ENCODE measurements around the gene SLC13A3. TPM values are rescaled to one million over a fixed set of nuclear protein-coding genes. Genes with fewer than 3 reads are reported as not detected.

The SLC13A3 gene
- total RNA-seq, 1 experiment from 2014 or later, result 17.5 TPM

GRCh38 chr20:46674253-46675083, 23.2 kb upstream of the SLC13A3 start:
- H3K23me2 ChIP-seq (ENCODE audit: insufficient read length, low read depth, low read length, poor library complexity, severe bottlenecking), result no peaks in the 10 kb centered on the region
- no peak overlapping the region for H3K27ac ChIP-seq (ENCODE audit: insufficient read length, low read depth, low read length)
- H2AK5ac ChIP-seq (ENCODE audit: insufficient read length, low read length), result no peak overlapping the region
- no peak overlapping the region for H4K5ac ChIP-seq (ENCODE audit: insufficient read length, low read depth, low read length)
- no peak overlapping the region for H4K91ac ChIP-seq (ENCODE audit: insufficient read length, low read depth, low read length)
- peaks cover 16 to 50% (median 41%) of the 10 kb centered on the region in 3 experiments for H3K36me3 Mint-ChIP-seq (ENCODE audit: insufficient read depth in 1 of 3, low read depth in 3 of 3)
- H3K23ac ChIP-seq (ENCODE audit: insufficient read length, low read depth, low read length), result no peak overlapping the region
- no peak overlapping the region for H3K9ac ChIP-seq (ENCODE audit: extremely low read depth, insufficient read length, low read length)
- no peak overlapping the region for H4K8ac ChIP-seq (replicated peaks; ENCODE audit: insufficient read length, low read depth, low read length)
- H2BK12ac ChIP-seq (ENCODE audit: insufficient read length, low read depth, low read length), result no peak overlapping the region
- peak overlapping the region in 1 of 2 experiments; percentile 62; a peak in 2 of 5 replicates for H3K4me3 Mint-ChIP-seq
- H3K27me3 Mint-ChIP-seq (ENCODE audit: low read depth), result peaks cover 1% of the 10 kb centered on the region; the same call in 1 of the 2 replicates
- H3K4me1 ChIP-seq (ENCODE audit: insufficient read depth, low read length), result no peaks in the 10 kb centered on the region; the same call in 1 of the 2 replicates
- no peak overlapping the region for H2BK15ac ChIP-seq (ENCODE audit: low read depth, low read length)
- peaks cover 2% of the 10 kb centered on the region for H4K20me1 ChIP-seq (ENCODE audit: control insufficient read depth, insufficient read depth, insufficient read length)
- H2BK120ac ChIP-seq (ENCODE audit: low read depth, low read length, poor library complexity, severe bottlenecking), result no peak overlapping the region
- H3K27me3 ChIP-seq (ENCODE audit: insufficient read depth, low read length), result no peaks in the 10 kb centered on the region
- peak overlapping the region; percentile 0; the same call in 1 of the 2 replicates for H3K14ac ChIP-seq (ENCODE audit: insufficient read depth, low read length)
- no peak for DNase-seq
- no peak overlapping the region for H3T11ph ChIP-seq (ENCODE audit: low read length)
- TF ChIP-seq, protein P1, sequence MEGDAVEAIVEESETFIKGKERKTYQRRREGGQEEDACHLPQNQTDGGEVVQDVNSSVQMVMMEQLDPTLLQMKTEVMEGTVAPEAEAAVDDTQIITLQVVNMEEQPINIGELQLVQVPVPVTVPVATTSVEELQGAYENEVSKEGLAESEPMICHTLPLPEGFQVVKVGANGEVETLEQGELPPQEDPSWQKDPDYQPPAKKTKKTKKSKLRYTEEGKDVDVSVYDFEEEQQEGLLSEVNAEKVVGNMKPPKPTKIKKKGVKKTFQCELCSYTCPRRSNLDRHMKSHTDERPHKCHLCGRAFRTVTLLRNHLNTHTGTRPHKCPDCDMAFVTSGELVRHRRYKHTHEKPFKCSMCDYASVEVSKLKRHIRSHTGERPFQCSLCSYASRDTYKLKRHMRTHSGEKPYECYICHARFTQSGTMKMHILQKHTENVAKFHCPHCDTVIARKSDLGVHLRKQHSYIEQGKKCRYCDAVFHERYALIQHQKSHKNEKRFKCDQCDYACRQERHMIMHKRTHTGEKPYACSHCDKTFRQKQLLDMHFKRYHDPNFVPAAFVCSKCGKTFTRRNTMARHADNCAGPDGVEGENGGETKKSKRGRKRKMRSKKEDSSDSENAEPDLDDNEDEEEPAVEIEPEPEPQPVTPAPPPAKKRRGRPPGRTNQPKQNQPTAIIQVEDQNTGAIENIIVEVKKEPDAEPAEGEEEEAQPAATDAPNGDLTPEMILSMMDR (conservative IDR thresholded peaks at IDR 0.05), result no peak
- no peak overlapping the region for H3K18ac ChIP-seq (ENCODE audit: insufficient read length, low read depth, low read length)
- H3K9me3 Mint-ChIP-seq, result peaks cover 11 to 22% of the 10 kb centered on the region in 2 experiments
- H2AFZ ChIP-seq (ENCODE audit: low read length), result no peak overlapping the region
- no peak overlapping the region for H3K56ac ChIP-seq (ENCODE audit: insufficient read length, low read depth, low read length)
- no peak overlapping the region for H2BK5ac ChIP-seq (ENCODE audit: insufficient read length, low read length)
- H3K27ac Mint-ChIP-seq, result peak overlapping the region; percentile 92 to 94 (median 93); a peak in 6 of 7 replicates
- no CpG with 5 or more reads among the region's 14 CpGs for WGBS (ENCODE audit: extremely low coverage, insufficient read length, low lambda C conversion rate)
- peaks cover 22 to 36% of the 10 kb centered on the region in 2 experiments for H3K4me1 Mint-ChIP-seq
- H3K9me3 ChIP-seq (ENCODE audit: control insufficient read depth, low read depth, low read length), result peaks cover 5% of the 10 kb centered on the region
- H3K4ac ChIP-seq (ENCODE audit: low read depth, low read length), result no peak overlapping the region
- H3K79me1 ChIP-seq (ENCODE audit: insufficient read depth, low read depth, low read length, poor library complexity, severe bottlenecking), result peaks cover 3% of the 10 kb centered on the region
- H3K4me2 ChIP-seq (ENCODE audit: insufficient read depth, insufficient read length, low read length), result no peak overlapping the region
- 0 out of 2 replicates have a peak, but pooled peaks cover 3% of the 10 kb centered on the region for H3K79me2 ChIP-seq (ENCODE audit: insufficient read depth, low read length)
- H2BK20ac ChIP-seq (ENCODE audit: low read depth, low read length, poor library complexity, severe bottlenecking), result no peak overlapping the region

Data from H9 (cell line).